Upper lobe of right lung (tissue), 1 donor: Measurements from ENCODE around the gene MARK4. TPM values are rescaled to one million over a fixed set of nuclear protein-coding genes. Genes with fewer than 3 reads are reported as not detected.

Experiments
- ATAC-seq: fragments of 200-7000 bp; cut with Tn5 transposase; one replicate; pipeline ENCODE4 v1.9.1; 2020; ENCODE audit warnings: mild to moderate bottlenecking, moderate library complexity
- DNase-seq: peaks from one replicate; pipeline ENCODE4 v3.0.0-alpha.2; 2020
- H3K27ac ChIP-seq: fragments of 200-600 bp; one replicate; pipeline ENCODE4 v1.8.0; 2022
- H3K27me3 ChIP-seq: fragments of 200-600 bp; one replicate; pipeline ENCODE4 v1.8.0; 2022; ENCODE audit warnings: mild to moderate bottlenecking
- H3K36me3 ChIP-seq: fragments of 200-600 bp; one replicate; pipeline ENCODE4 v1.8.0; 2022
- H3K4me1 ChIP-seq: fragments of 200-600 bp; one replicate; pipeline ENCODE4 v1.8.0; 2022
- H3K4me3 ChIP-seq: fragments of 200-600 bp; one replicate; pipeline ENCODE4 v1.8.0; 2022; ENCODE audit warnings: mild to moderate bottlenecking
- H3K9me3 ChIP-seq: fragments of 200-600 bp; one replicate; pipeline ENCODE4 v1.8.0; 2022
- CTCF ChIP-seq: fragments of 200-600 bp; IDR thresholded peaks from one replicate; pipeline ENCODE4 v1.8.0; 2022; ENCODE audit warnings: antibody characterized with exemption
- intact Hi-C: fragments of 100-400 bp; cut with DNase I; formaldehyde crosslinking; loops from one replicate; pipeline ENCODE4 v1.11.0; 2022
- total RNA-seq: library from RNA; stranded (reverse); fragmentation: NEBNext Ultra II Directional; extraction: Animal tissue kit (Norgen Biotek cat#: 25700); gene quantifications from one replicate; pipeline ENCODE4 v1.2.1, GENCODE V29; 2021
- donor health status: DM: no; HTN: yes; CAD: no; lungs with severe emphysema.

MARK4 gene
- total RNA-seq, 1 donor from 2014 or later, result 30.0 TPM

GRCh38 chr19:45296355-45296754 lies 45.3 kb downstream of the MARK4 start:
- peak; percentile 58 for ATAC-seq
- intact Hi-C loops, result no loop called here

GRCh38 chr19:45297674-45298073 lies 46.6 kb downstream of the MARK4 start:
- intact Hi-C loops, result no loop called here
- Histone ChIP-seq H3K4me1 (no peaks in the 10 kb centered on the region), H3K4me3 (no peak overlapping the region), H3K36me3 (peaks cover 22% of the 10 kb centered on the region), H3K27me3 (no peaks in the 10 kb centered on the region), H3K27ac (no peak overlapping the region), H3K9me3 (no peaks in the 10 kb centered on the region)
- DNase-seq (no peak), ATAC-seq (no peak)
- TF ChIP-seq CTCF, result no peak

More at GRCh38 chr19:45296355-45296754, 45.3 kb downstream of the MARK4 start:
- Histone ChIP-seq H3K4me3 (no peak overlapping the region), H3K9me3 (no peaks in the 10 kb centered on the region), H3K27ac (no peak overlapping the region), H3K4me1 (no peaks in the 10 kb centered on the region), H3K36me3 (peaks cover 26% of the 10 kb centered on the region), H3K27me3 (no peaks in the 10 kb centered on the region)
- no peak for TF ChIP-seq CTCF
- no peak for DNase-seq

GRCh38 chr19:45298264-45298663 lies 47.2 kb downstream of the MARK4 start:
- Histone ChIP-seq H3K9me3 (no peaks in the 10 kb centered on the region), H3K27me3 (no peaks in the 10 kb centered on the region), H3K27ac (no peak overlapping the region), H3K4me3 (no peak overlapping the region), H3K36me3 (peaks cover 22% of the 10 kb centered on the region), H3K4me1 (no peaks in the 10 kb centered on the region)
- DNase-seq, result no peak
- intact Hi-C loops, result no loop called here
- no peak for TF ChIP-seq CTCF
- ATAC-seq, result no peak

GRCh38 chr19:45299719-45300118 lies 48.6 kb downstream of the MARK4 start:
- TF ChIP-seq CTCF, result no peak
- H3K36me3 ChIP-seq, result peaks cover 22% of the 10 kb centered on the region
- no peaks in the 10 kb centered on the region for H3K4me1 ChIP-seq
- intact Hi-C loops, result no loop called here
- ATAC-seq, result no peak
- DNase-seq, result no peak
- no peak overlapping the region for H3K27ac ChIP-seq
- H3K9me3 ChIP-seq, result no peaks in the 10 kb centered on the region
- H3K4me3 ChIP-seq, result no peak overlapping the region
- H3K27me3 ChIP-seq, result no peaks in the 10 kb centered on the region

GRCh38 chr19:45302416-45302815 lies 51.3 kb downstream of the MARK4 start:
- no peaks in the 10 kb centered on the region for H3K4me1 ChIP-seq
- no peak for DNase-seq
- no peak overlapping the region for H3K4me3 ChIP-seq
- H3K27ac ChIP-seq, result no peak overlapping the region
- intact Hi-C loops, result no loop called here
- TF ChIP-seq CTCF, result no peak
- ATAC-seq, result no peak
- peaks cover 7% of the 10 kb centered on the region for H3K36me3 ChIP-seq
- no peaks in the 10 kb centered on the region for H3K9me3 ChIP-seq
- H3K27me3 ChIP-seq, result no peaks in the 10 kb centered on the region
